MM.1S (cell line): ENCODE data around the gene DNAJB8.

ENCODE experiments used
- DNase-seq: peaks from one replicate; pipeline ENCODE4 v3.0.0-alpha.2; 2015
- H2AFZ ChIP-seq: fragments of 300-600 bp; sonication (generic); 2 replicates; pipeline ENCODE4 v1.6.0; 2016; ENCODE audit warnings: antibody characterized with exemption, low read length
- H3F3A ChIP-seq: fragments of 300-600 bp; sonication (generic); 2 replicates; pipeline ENCODE4 v1.6.1; 2016; ENCODE audit warnings: mild to moderate bottlenecking, antibody characterized with exemption, low read length, moderate library complexity, mixed read lengths; ENCODE audit not compliant: insufficient read depth
- H3K27ac ChIP-seq: fragments of 300-600 bp; sonication (generic); 2 replicates; pipeline ENCODE4 v1.5.1; 2016; ENCODE audit warnings: mild to moderate bottlenecking, low read length
- H3K27me3 ChIP-seq: fragments of 300-600 bp; sonication (generic); replicated peaks from 2 replicates; pipeline ENCODE4 v1.6.0; 2016; ENCODE audit warnings: low read length; ENCODE audit not compliant: insufficient read depth
- H3K36me3 ChIP-seq: fragments of 300-600 bp; sonication (generic); replicated peaks from 2 replicates; pipeline ENCODE4 v1.6.1; 2016; ENCODE audit warnings: mild to moderate bottlenecking, low read length, mixed read lengths; ENCODE audit not compliant: insufficient read depth
- H3K4me1 ChIP-seq: fragments of 300-600 bp; sonication (generic); 2 replicates; pipeline ENCODE4 v1.6.1; 2016; ENCODE audit warnings: low read length, mixed read lengths
- H3K4me2 ChIP-seq: fragments of 300-600 bp; sonication (generic); 2 replicates; pipeline ENCODE4 v1.6.0; 2016; ENCODE audit warnings: low read depth, low read length
- H3K4me3 ChIP-seq: fragments of 300-600 bp; sonication (generic); 2 replicates; pipeline ENCODE4 v1.5.1; 2016; ENCODE audit warnings: low read length, mixed read lengths
- H3K79me2 ChIP-seq: fragments of 300-600 bp; sonication (generic); 2 replicates; pipeline ENCODE4 v1.6.1; 2016; ENCODE audit warnings: mixed run types, low read length, mixed read lengths
- H3K9ac ChIP-seq: fragments of 300-600 bp; sonication (generic); 2 replicates; pipeline ENCODE4 v1.6.1; 2016; ENCODE audit warnings: low read length, mixed read lengths
- H3K9me2 ChIP-seq: fragments of 300-600 bp; sonication (generic); replicated peaks from 2 replicates; pipeline ENCODE4 v1.6.1; 2016; ENCODE audit warnings: mild to moderate bottlenecking, low read length, mixed read lengths; ENCODE audit not compliant: insufficient read depth
- H3K9me3 ChIP-seq: fragments of 300-600 bp; sonication (generic); replicated peaks from 2 replicates; pipeline ENCODE4 v1.6.1; 2016; ENCODE audit warnings: mild to moderate bottlenecking, low read length, mixed read lengths; ENCODE audit not compliant: insufficient read depth
- H4K20me1 ChIP-seq: fragments of 300-600 bp; sonication (generic); 2 replicates; pipeline ENCODE4 v1.6.1; 2016; ENCODE audit warnings: mild to moderate bottlenecking, low read length, moderate library complexity, mixed read lengths; ENCODE audit not compliant: insufficient read depth
- CTCF ChIP-seq: fragments of 300-600 bp; sonication (generic); IDR thresholded peaks from 2 replicates; pipeline ENCODE4 v1.5.1; 2016; ENCODE audit warnings: antibody characterized with exemption, low read length, mixed read lengths
- EZH2 ChIP-seq: fragments of 300-600 bp; sonication (generic); optimal IDR thresholded peaks from 2 replicates; pipeline ENCODE3; 2017; ENCODE audit warnings: low read depth, mild to moderate bottlenecking, antibody characterized with exemption, low read length, mixed read lengths
- EZH2phosphoT487 ChIP-seq: fragments of 300-600 bp; sonication (generic); IDR thresholded peaks from 2 replicates; pipeline ENCODE4 v1.6.1; 2018; ENCODE audit warnings: antibody characterized with exemption, low read length

The DNAJB8 gene

GRCh38 chr3:128471720-128472119 lies 5.0 kb upstream of the DNAJB8 start:
- H3F3A ChIP-seq, result no peaks in the 10 kb centered on the region
- no peaks in the 10 kb centered on the region for H3K4me1 ChIP-seq
- no peak for DNase-seq
- no peaks in the 10 kb centered on the region for H3K36me3 ChIP-seq
- H3K27me3 ChIP-seq, result peaks cover 88% of the 10 kb centered on the region
- no peak for TF ChIP-seq EZH2
- no peak for TF ChIP-seq CTCF
- TF ChIP-seq EZH2phosphoT487, result no peak
- no peak overlapping the region for H2AFZ ChIP-seq
- H4K20me1 ChIP-seq, result no peaks in the 10 kb centered on the region
- H3K9ac ChIP-seq, result no peak overlapping the region
- H3K4me2 ChIP-seq, result no peak overlapping the region
- H3K9me3 ChIP-seq, result no peaks in the 10 kb centered on the region
- no peak overlapping the region for H3K27ac ChIP-seq
- no peaks in the 10 kb centered on the region for H3K79me2 ChIP-seq
- H3K9me2 ChIP-seq, result no peaks in the 10 kb centered on the region
- H3K4me3 ChIP-seq, result no peak overlapping the region

- H3K36me3 ChIP-seq, result no peaks in the 10 kb centered on the region
- no peak for DNase-seq
- no peak overlapping the region for H2AFZ ChIP-seq
- H3K4me1 ChIP-seq, result no peaks in the 10 kb centered on the region
- H3K4me3 ChIP-seq, result no peak overlapping the region
- H3K4me2 ChIP-seq, result no peak overlapping the region
- H3K9me3 ChIP-seq, result no peaks in the 10 kb centered on the region
- no peaks in the 10 kb centered on the region for H4K20me1 ChIP-seq
- no peaks in the 10 kb centered on the region for H3K9me2 ChIP-seq
- no peak overlapping the region for H3K27ac ChIP-seq
- H3K79me2 ChIP-seq, result no peaks in the 10 kb centered on the region
- H3K27me3 ChIP-seq, result peaks cover 88% of the 10 kb centered on the region
- H3K9ac ChIP-seq, result no peak overlapping the region
- H3F3A ChIP-seq, result no peaks in the 10 kb centered on the region
- no peak for TF ChIP-seq EZH2
- TF ChIP-seq EZH2phosphoT487, result no peak
- TF ChIP-seq CTCF, result no peak
Observed at GRCh38 chr3:128471110-128471509, 4.4 kb upstream of the DNAJB8 start.

- Histone ChIP-seq H3K9me3 (no peaks in the 10 kb centered on the region), H3K4me3 (no peak overlapping the region), H3K4me1 (no peaks in the 10 kb centered on the region), H3K4me2 (no peak overlapping the region), H3K79me2 (no peaks in the 10 kb centered on the region), H3K36me3 (no peaks in the 10 kb centered on the region), H3K27me3 (peaks cover 92% of the 10 kb centered on the region), H4K20me1 (no peaks in the 10 kb centered on the region), H3K9ac (no peak overlapping the region), H3F3A (no peaks in the 10 kb centered on the region), H3K27ac (no peak overlapping the region), H2AFZ (no peak overlapping the region), H3K9me2 (no peaks in the 10 kb centered on the region)
- DNase-seq, result no peak
- TF ChIP-seq EZH2 (no peak), EZH2phosphoT487 (no peak), CTCF (no peak)
Observed at GRCh38 chr3:128470134-128470899, 3.6 kb upstream of the DNAJB8 start.
